Right lobe of liver (tissue), 6 donors: ENCODE measurements around the gene KCNJ11. TPM values are rescaled to one million over a fixed set of nuclear protein-coding genes. Genes with fewer than 3 reads are reported as not detected.

Experiments used
- ATAC-seq, 4 donors: fragments of 200-7000 bp; cut with Tn5 transposase; one replicate each; pipeline ENCODE4 v1.9.1; 2020; ENCODE audit warnings: mild to moderate bottlenecking in 4 of 4, moderate library complexity in 4 of 4
- DNase-seq, 3 donors: peaks; one replicate each; pipeline ENCODE4 v3.0.0-alpha.2; 2020
- H3K27ac ChIP-seq, 3 donors: fragments of 200-600 bp; one replicate each; pipeline ENCODE4 v1.8.0; 2022
- H3K27me3 ChIP-seq, 2 donors: fragments of 200-600 bp; one replicate each; pipeline ENCODE4 v1.8.0; 2022
- H3K36me3 ChIP-seq, 4 donors: fragments of 200-600 bp; sonication (generic) in 1 of 4; one replicate each; pipeline versions ENCODE4 v1.5.1 to v1.8.0; 2017 to 2022; ENCODE audit warnings: control low read depth in 1 of 4
- H3K4me1 ChIP-seq, 4 donors: fragments of 200-600 bp; sonication (generic) in 1 of 4; one replicate each; pipeline versions ENCODE4 v1.5.1 to v1.8.0; 2017 to 2022; ENCODE audit warnings: control low read depth in 1 of 4
- H3K4me3 ChIP-seq, 3 donors: fragments of 200-600 bp; one replicate each; pipeline ENCODE4 v1.8.0; 2022
- H3K9me3 ChIP-seq, 4 donors: fragments of 200-600 bp; sonication (generic) in 1 of 4; one replicate each; pipeline versions ENCODE4 v1.5.1 to v1.8.0; 2017 to 2022; ENCODE audit warnings: control low read depth in 1 of 4
- POLR2A ChIP-seq: fragments of 450-650 bp; IDR thresholded peaks from one replicate; pipeline ENCODE4 v1.6.1; 2017; ENCODE audit warnings: antibody characterized with exemption, mild to moderate bottlenecking
- WGBS: methylation state at CpG from one replicate; pipeline ENCODE4 v1.1.6; 2018; ENCODE audit warnings: low coverage, low lambda C conversion rate; ENCODE audit not compliant: insufficient coverage; ENCODE audit errors: missing lambda C conversion rate; 5-methylcytosine and 5-hydroxymethylcytosine counted together
- intact Hi-C, 2 donors: fragments of 100-400 bp; cut with DNase I; formaldehyde crosslinking; loops; one replicate each; pipeline versions ENCODE4 v1.11.2 to v1.14.1; 2022
- total RNA-seq, 6 experiments: library from RNA; depleted of rRNA in 2 of 6; stranded (reverse); fragments of >200 nt in 2 of 6; fragmentation: NEBNext Ultra II Directional in 3 of 6; extraction: Animal tissue kit (Norgen Biotek cat#: 25700) in 3 of 6; gene quantifications; one replicate each; pipeline versions ENCODE4 v1.1.0 to v1.2.4, GENCODE V29; 2016 to 2023
- TF ChIP-seq, protein P1 (sequence below), 4 donors: fragments of 200-600 bp in 3 of 4; fragments of 450-650 bp in 1 of 4; IDR thresholded peaks; one replicate each; pipeline versions ENCODE4 v1.5.1 to v1.8.0; 2016 to 2022; ENCODE audit warnings: antibody characterized with exemption in 4 of 4, mild to moderate bottlenecking in 2 of 4
- donor health status: DM: no; HTN: yes; CAD: no.
- donor health status: DM: no; HTN: no; CAD: no.
- donor health status: DM: no; HTN: no; CAD: no.
- donor health status: DM: no; HTN: yes; CAD: no.
- donor health status: DM: no; HTN: yes; CAD: no.

KCNJ11 gene
- total RNA-seq, 6 experiments from 2014 or later: 0.93 to 3.7 (median 2.0) TPM

DNA sequence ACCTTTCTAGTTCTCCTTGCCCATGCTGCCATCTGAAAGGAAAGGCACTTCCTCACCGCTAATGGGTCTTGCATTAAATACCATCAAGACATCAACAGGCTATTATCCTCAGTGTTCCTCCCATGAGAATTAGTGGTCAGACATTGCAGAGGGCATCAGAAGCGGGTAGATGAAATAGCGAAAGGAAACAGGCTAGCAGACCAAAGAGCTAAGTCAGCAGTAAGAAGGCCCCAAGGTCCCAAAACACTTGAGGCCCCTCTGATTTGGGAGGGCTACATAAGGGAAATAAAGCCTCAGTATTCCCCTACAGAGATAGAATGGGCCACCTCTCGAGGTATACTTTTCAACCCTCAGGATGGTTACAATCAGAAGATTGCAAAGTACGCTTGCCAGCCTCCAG, 12.9 kb downstream of the KCNJ11 start:
- Histone ChIP-seq H3K4me3 (no peak overlapping the region), H3K4me1 (no peaks in the 10 kb centered on the region), H3K9me3 (peaks cover 0 to 29% (median 3%) of the 10 kb centered on the region in 4 donors), H3K27me3 (no peaks in the 10 kb centered on the region), H3K36me3 (peaks cover 0 to 7% (median 0%) of the 10 kb centered on the region in 4 donors), H3K27ac (no peak overlapping the region)
- DNase-seq: no peak
- no peak for ATAC-seq
- TF ChIP-seq, protein P1, sequence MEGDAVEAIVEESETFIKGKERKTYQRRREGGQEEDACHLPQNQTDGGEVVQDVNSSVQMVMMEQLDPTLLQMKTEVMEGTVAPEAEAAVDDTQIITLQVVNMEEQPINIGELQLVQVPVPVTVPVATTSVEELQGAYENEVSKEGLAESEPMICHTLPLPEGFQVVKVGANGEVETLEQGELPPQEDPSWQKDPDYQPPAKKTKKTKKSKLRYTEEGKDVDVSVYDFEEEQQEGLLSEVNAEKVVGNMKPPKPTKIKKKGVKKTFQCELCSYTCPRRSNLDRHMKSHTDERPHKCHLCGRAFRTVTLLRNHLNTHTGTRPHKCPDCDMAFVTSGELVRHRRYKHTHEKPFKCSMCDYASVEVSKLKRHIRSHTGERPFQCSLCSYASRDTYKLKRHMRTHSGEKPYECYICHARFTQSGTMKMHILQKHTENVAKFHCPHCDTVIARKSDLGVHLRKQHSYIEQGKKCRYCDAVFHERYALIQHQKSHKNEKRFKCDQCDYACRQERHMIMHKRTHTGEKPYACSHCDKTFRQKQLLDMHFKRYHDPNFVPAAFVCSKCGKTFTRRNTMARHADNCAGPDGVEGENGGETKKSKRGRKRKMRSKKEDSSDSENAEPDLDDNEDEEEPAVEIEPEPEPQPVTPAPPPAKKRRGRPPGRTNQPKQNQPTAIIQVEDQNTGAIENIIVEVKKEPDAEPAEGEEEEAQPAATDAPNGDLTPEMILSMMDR (IDR thresholded peaks at IDR 0.05): no peak
- TF ChIP-seq POLR2A: no peak
- intact Hi-C loops: no loop called here
- WGBS: 67% methylated on average over 3 of the region's 5 CpGs

DNA sequence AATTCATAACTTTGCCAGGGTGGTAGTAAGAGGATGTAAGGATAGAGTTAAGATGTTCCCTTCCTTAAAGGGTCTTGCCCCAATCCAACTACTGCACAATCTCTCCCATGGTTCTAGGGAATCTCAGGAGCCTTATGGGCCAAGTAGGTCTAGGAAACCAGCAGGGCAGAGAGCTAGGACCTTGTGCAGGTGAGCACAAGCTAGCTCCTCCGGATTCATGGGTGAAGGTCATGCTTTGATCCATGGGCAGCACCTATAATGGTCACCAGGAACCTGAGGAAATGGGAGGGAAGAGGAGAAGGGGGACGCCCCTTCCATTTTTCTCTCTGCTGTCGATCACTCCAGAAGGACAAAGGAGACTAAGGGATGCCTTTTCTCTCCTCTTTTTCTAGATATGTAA, 16.8 kb downstream of the KCNJ11 start:
- WGBS: 72% methylated on average over 2 of the region's 3 CpGs
- intact Hi-C loops: no loop called here
- Histone ChIP-seq H3K27me3 (no peaks in the 10 kb centered on the region), H3K27ac (no peak overlapping the region), H3K9me3 (peaks cover 0 to 42% (median 6%) of the 10 kb centered on the region in 4 donors), H3K4me3 (no peak overlapping the region), H3K4me1 (no peaks in the 10 kb centered on the region), H3K36me3 (peaks cover 0 to 7% (median 0%) of the 10 kb centered on the region in 4 donors)
- ATAC-seq (no peak), DNase-seq (no peak)
- TF ChIP-seq, protein P1 (IDR thresholded peaks at IDR 0.05): no peak
- no peak for TF ChIP-seq POLR2A

DNA sequence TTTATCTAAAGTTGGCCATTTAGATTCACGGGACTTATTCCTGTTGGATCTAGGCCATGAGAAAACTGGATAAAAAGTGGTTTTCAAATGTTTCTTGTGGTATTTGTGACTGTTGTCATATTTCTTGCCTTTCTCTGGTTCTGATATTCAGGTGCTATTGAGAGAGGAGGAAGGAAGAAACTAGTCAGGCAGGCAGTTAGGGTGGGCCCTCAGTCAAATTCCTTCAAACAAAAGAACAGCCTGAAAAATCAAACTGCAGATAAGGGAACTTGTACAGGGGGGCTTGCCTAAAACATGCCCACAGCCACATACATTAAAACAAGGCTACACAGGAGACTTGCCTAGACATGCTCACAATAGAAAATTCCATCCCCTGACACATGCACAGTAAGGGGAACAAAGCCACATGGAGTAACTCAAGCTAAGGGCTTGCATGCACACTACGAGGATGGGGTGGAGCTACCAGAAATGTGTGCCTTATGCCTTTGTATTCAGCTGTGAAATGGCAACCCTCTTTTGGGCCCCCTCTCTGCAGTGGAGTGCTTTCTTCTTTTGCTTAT, 18.7 kb downstream of the KCNJ11 start:
- 90% methylated on average over 2 of the region's 2 CpGs for WGBS
- no peak overlapping the region for H3K4me3 ChIP-seq

DNA sequence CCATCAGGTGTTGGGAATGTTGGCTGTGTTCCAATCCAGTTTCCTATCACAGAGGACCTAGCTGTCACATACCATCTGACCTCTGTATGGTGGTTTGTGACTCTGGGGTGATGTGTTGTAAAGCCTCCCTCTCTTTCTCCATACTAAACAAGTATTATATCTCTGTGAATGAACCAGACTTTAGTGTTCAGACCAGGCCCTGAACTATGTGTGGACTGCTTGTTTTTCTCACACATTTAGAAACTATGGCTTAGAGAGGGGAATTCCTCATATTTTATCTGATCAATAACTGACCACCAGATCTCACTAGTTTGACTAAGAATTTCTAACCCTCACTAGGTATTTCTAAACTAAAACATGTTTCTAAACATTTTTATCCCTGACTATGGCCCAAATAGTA, 19.4 kb downstream of the KCNJ11 start:
- Histone ChIP-seq H3K9me3 (peaks cover 0 to 42% (median 6%) of the 10 kb centered on the region in 4 donors), H3K4me1 (no peaks in the 10 kb centered on the region), H3K4me3 (no peak overlapping the region), H3K27ac (no peak overlapping the region), H3K36me3 (peaks cover 0 to 7% (median 0%) of the 10 kb centered on the region in 4 donors), H3K27me3 (no peaks in the 10 kb centered on the region)
- intact Hi-C loops: no loop called here
- no peak for TF ChIP-seq POLR2A
- TF ChIP-seq, protein P1 (IDR thresholded peaks at IDR 0.05): no peak
- ATAC-seq: no peak
- DNase-seq: no peak

More for the DNA sequence above, 18.7 kb downstream of the KCNJ11 start:
- Histone ChIP-seq H3K9me3 (peaks cover 0 to 42% (median 6%) of the 10 kb centered on the region in 4 donors), H3K4me1 (no peaks in the 10 kb centered on the region), H3K36me3 (peaks cover 0 to 7% (median 0%) of the 10 kb centered on the region in 4 donors), H3K27ac (no peak overlapping the region), H3K27me3 (no peaks in the 10 kb centered on the region)
- TF ChIP-seq, protein P1 (IDR thresholded peaks at IDR 0.05): no peak
- no peak for TF ChIP-seq POLR2A
- intact Hi-C loops: no loop called here
- DNase-seq: no peak
- ATAC-seq: no peak
